HepG2 (cell line): ENCODE data around the gene STK40. TPM values are rescaled to one million over a fixed set of nuclear protein-coding genes. Genes with fewer than 3 reads are reported as not detected.

Source experiments
- AKNA ChIP-seq: sonication (generic); formaldehyde crosslinking; IDR thresholded peaks from 2 replicates; pipeline ENCODE4 v1.4.0; 2020; ENCODE audit warnings: missing genetic modification reagents, borderline replicate concordance
- GABPB1 ChIP-seq: IDR thresholded peaks from 2 replicates; pipeline ENCODE4 v1.6.1; 2016; ENCODE audit warnings: mild to moderate bottlenecking, missing genetic modification reagents, moderate library complexity, missing compliant biosample characterization
- GPN1 ChIP-seq: sonication (generic); formaldehyde crosslinking; IDR thresholded peaks from 2 replicates; pipeline ENCODE4 v1.5.1; 2020; ENCODE audit warnings: missing genetic modification reagents, borderline replicate concordance
- IKZF1 ChIP-seq: fragments of 450-650 bp; IDR thresholded peaks from 2 replicates; pipeline ENCODE4 v1.7.1; 2016
- KDM5B ChIP-seq: sonication (generic); formaldehyde crosslinking; IDR thresholded peaks from 2 replicates; pipeline ENCODE4 v1.4.0; 2020; ENCODE audit warnings: missing genetic modification reagents, mild to moderate bottlenecking, borderline replicate concordance
- KMT2B ChIP-seq: IDR thresholded peaks from 2 replicates; pipeline ENCODE4 v1.6.1; 2016; ENCODE audit warnings: missing genetic modification reagents, missing compliant biosample characterization
- MAFK ChIP-seq, 2 experiments: IDR thresholded peaks in 1 of 2; conservative IDR thresholded peaks in 1 of 2; 2 replicates each; pipeline ENCODE4 v1.6.1; 2011; ENCODE audit warnings: improper control_type of control experiment in 2 of 2, low read length in 2 of 2
- NFATC3 ChIP-seq: sonication (generic); formaldehyde crosslinking; IDR thresholded peaks from 2 replicates; pipeline ENCODE4 v1.5.1; 2020; ENCODE audit warnings: mild to moderate bottlenecking, missing genetic modification reagents
- NRL ChIP-seq: sonication (generic); formaldehyde crosslinking; IDR thresholded peaks from 2 replicates; pipeline ENCODE4 v1.5.0; 2020; ENCODE audit warnings: missing genetic modification reagents, mild to moderate bottlenecking, moderate library complexity, borderline replicate concordance
- PHB2 ChIP-seq: fragments of 450-650 bp; IDR thresholded peaks from 2 replicates; pipeline ENCODE4 v1.6.1; 2018; ENCODE audit not compliant: partially characterized antibody
- SATB2 ChIP-seq: sonication (generic); formaldehyde crosslinking; IDR thresholded peaks from 2 replicates; pipeline ENCODE4 v1.5.0; 2020; ENCODE audit warnings: missing genetic modification reagents
- SETDB1 ChIP-seq: sonication (generic); formaldehyde crosslinking; IDR thresholded peaks from 2 replicates; pipeline ENCODE4 v1.5.1; 2020; ENCODE audit warnings: missing genetic modification reagents, mild to moderate bottlenecking, borderline replicate concordance
- SIN3B ChIP-seq: fragments of 150-350 bp; IDR thresholded peaks from 2 replicates; pipeline ENCODE4 v1.6.1; 2014; ENCODE audit warnings: low read length
- ZMYM3 ChIP-seq: sonication (generic); formaldehyde crosslinking; IDR thresholded peaks from 2 replicates; pipeline ENCODE4 v1.5.1; 2020; ENCODE audit warnings: mild to moderate bottlenecking, missing genetic modification reagents
- ZNF121 ChIP-seq: sonication (generic); formaldehyde crosslinking; IDR thresholded peaks from 2 replicates; pipeline ENCODE4 v1.5.0; 2020; ENCODE audit warnings: mild to moderate bottlenecking, missing genetic modification reagents
- ZNF382 ChIP-seq: sonication (generic); formaldehyde crosslinking; IDR thresholded peaks from 2 replicates; pipeline ENCODE4 v1.5.0; 2020; ENCODE audit warnings: missing genetic modification reagents, mild to moderate bottlenecking, borderline replicate concordance
- ZNF501 ChIP-seq: sonication (generic); formaldehyde crosslinking; IDR thresholded peaks from 2 replicates; pipeline ENCODE4 v1.5.1; 2020; ENCODE audit warnings: mild to moderate bottlenecking, moderate library complexity, missing genetic modification reagents
- ZNF543 ChIP-seq: sonication (generic); formaldehyde crosslinking; IDR thresholded peaks from 2 replicates; pipeline ENCODE4 v1.4.0; 2020; ENCODE audit warnings: mild to moderate bottlenecking, missing genetic modification reagents
- ZNF552 ChIP-seq: sonication (generic); formaldehyde crosslinking; IDR thresholded peaks from 2 replicates; pipeline ENCODE4 v1.9.0; 2022; ENCODE audit warnings: missing genetic modification reagents, mild to moderate bottlenecking, borderline replicate concordance
- polyA plus RNA-seq, 8 experiments: library from polyadenylated mRNA; depleted of rRNA in 3 of 8; stranded (reverse) in 7 of 8; unstranded in 1 of 8; fragments of >200 nt; fragmentation: Illumina TruSeq in 4 of 8; extraction: Trizol in 4 of 8; gene quantifications; 2 replicates each; pipeline versions ENCODE4 v1.2.1 to v1.2.3, GENCODE V29; 2011 to 2016; ENCODE audit warnings: low read depth in 4 of 8, missing spikeins in 1 of 8, mixed read lengths in 1 of 8; ENCODE audit not compliant: insufficient read depth in 1 of 8
- total RNA-seq, 5 experiments: library from RNA; depleted of rRNA; stranded (reverse); fragments of >200 nt; fragmentation: Illumina TruSeq; extraction: Trizol; gene quantifications; 2 replicates each; pipeline ENCODE4 v1.2.3, GENCODE V29; 2016; ENCODE audit warnings: low read depth in 1 of 5
- TF ChIP-seq, protein P1 (sequence below): sonication (generic); formaldehyde crosslinking; IDR thresholded peaks from 2 replicates; pipeline ENCODE4 v1.5.1; 2020; ENCODE audit warnings: missing genetic modification reagents, mild to moderate bottlenecking, borderline replicate concordance
- TF ChIP-seq, protein P2 (sequence below): sonication (generic); formaldehyde crosslinking; IDR thresholded peaks from 2 replicates; pipeline ENCODE4 v1.9.0; 2021; ENCODE audit warnings: missing genetic modification reagents, borderline replicate concordance
- TF ChIP-seq, protein P3 (sequence below): sonication (generic); formaldehyde crosslinking; IDR thresholded peaks from 2 replicates; pipeline ENCODE4 v1.4.0; 2020; ENCODE audit warnings: mild to moderate bottlenecking, missing genetic modification reagents

Gene STK40
- total and polyA plus RNA-seq, 2 of the 13 experiments (the other 11 are each of a cell fraction or from before 2014, with no cell fraction given) = 33.8 to 35.1 TPM

- TF ChIP-seq ZMYM3 (CRISPR knock-in tag) (no peak), KMT2B (CRISPR knock-in tag) (no peak), ZNF543 (CRISPR knock-in tag) (no peak), AKNA (CRISPR knock-in tag) (no peak), MAFK (conservative IDR thresholded peaks at IDR 0.05 in 1 of 2, IDR thresholded peaks at IDR 0.05 in 1 of 2; ENCODE audit: low read length in 2 of 2) (no peak), ZNF382 (CRISPR knock-in tag) (no peak), SATB2 (no peak), ZNF501 (CRISPR knock-in tag) (no peak), ZNF121 (CRISPR knock-in tag) (no peak), KDM5B (CRISPR knock-in tag) (peak; percentile 13; the same call in 1 of the 2 replicates), GPN1 (CRISPR knock-in tag) (no peak), SIN3B (no peak), NRL (CRISPR knock-in tag) (peak; percentile 69; the same call in 1 of the 2 replicates), NFATC3 (CRISPR knock-in tag) (no peak), IKZF1 (no peak), SETDB1 (CRISPR knock-in tag) (no peak), ZNF552 (CRISPR knock-in tag) (no peak), GABPB1 (CRISPR knock-in tag) (no peak), PHB2 (no peak)
- TF ChIP-seq, protein P1, sequence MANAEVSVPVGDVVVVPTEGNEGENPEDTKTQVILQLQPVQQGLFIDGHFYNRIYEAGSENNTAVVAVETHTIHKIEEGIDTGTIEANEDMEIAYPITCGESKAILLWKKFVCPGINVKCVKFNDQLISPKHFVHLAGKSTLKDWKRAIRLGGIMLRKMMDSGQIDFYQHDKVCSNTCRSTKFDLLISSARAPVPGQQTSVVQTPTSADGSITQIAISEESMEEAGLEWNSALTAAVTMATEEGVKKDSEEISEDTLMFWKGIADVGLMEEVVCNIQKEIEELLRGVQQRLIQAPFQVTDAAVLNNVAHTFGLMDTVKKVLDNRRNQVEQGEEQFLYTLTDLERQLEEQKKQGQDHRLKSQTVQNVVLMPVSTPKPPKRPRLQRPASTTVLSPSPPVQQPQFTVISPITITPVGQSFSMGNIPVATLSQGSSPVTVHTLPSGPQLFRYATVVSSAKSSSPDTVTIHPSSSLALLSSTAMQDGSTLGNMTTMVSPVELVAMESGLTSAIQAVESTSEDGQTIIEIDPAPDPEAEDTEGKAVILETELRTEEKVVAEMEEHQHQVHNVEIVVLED = no peak
- TF ChIP-seq, protein P2, sequence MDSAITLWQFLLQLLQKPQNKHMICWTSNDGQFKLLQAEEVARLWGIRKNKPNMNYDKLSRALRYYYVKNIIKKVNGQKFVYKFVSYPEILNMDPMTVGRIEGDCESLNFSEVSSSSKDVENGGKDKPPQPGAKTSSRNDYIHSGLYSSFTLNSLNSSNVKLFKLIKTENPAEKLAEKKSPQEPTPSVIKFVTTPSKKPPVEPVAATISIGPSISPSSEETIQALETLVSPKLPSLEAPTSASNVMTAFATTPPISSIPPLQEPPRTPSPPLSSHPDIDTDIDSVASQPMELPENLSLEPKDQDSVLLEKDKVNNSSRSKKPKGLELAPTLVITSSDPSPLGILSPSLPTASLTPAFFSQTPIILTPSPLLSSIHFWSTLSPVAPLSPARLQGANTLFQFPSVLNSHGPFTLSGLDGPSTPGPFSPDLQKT (CRISPR knock-in tag) = no peak
- TF ChIP-seq, protein P3, sequence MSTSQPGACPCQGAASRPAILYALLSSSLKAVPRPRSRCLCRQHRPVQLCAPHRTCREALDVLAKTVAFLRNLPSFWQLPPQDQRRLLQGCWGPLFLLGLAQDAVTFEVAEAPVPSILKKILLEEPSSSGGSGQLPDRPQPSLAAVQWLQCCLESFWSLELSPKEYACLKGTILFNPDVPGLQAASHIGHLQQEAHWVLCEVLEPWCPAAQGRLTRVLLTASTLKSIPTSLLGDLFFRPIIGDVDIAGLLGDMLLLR (CRISPR knock-in tag) = no peak
Measured at GRCh38 chr1:36401602-36402503, 16.1 kb upstream of the STK40 start (continued).
